Tibial nerve (tissue), 4 donors: ENCODE data around the gene ATE1.

ENCODE experiments used
- CTCF ChIP-seq, 5 experiments: fragments of 200-600 bp in 3 of 5; fragments of 450-650 bp in 2 of 5; sonication (generic) in 3 of 5; IDR thresholded peaks; one replicate each; pipeline ENCODE4 v1.5.1; 2016 to 2019; ENCODE audit warnings: antibody characterized with exemption in 5 of 5, mild to moderate bottlenecking in 3 of 5, moderate library complexity in 2 of 5
- EP300 ChIP-seq, 2 donors: sonication (generic); formaldehyde crosslinking; IDR thresholded peaks; one replicate each; pipeline ENCODE4 v1.6.1; 2017; ENCODE audit warnings: antibody characterized with exemption in 2 of 2, mild to moderate bottlenecking in 1 of 2
- POLR2A ChIP-seq, 2 donors: fragments of 450-650 bp; IDR thresholded peaks; one replicate each; pipeline ENCODE4 v1.6.1; 2017; ENCODE audit warnings: antibody characterized with exemption in 2 of 2, mild to moderate bottlenecking in 2 of 2, moderate library complexity in 2 of 2

- TF ChIP-seq CTCF (IDR thresholded peaks at IDR 0.05) (no peak), POLR2A (IDR thresholded peaks at IDR 0.05) (no peak), EP300 (IDR thresholded peaks at IDR 0.05) (no peak)
These were observed 22.9 kb downstream of the ATE1 start for GRCh38 chr10:121904888-121905287.
